NCI-H510A treated with DMSO at 0.1 percent for 48 hours (cell line): Measurements from ENCODE around the gene KLK4.

ENCODE experiments used
- DNase-seq: peaks from one replicate; lab custom pipeline; 2025; lab: John Stamatoyannopoulos, UW

The KLK4 gene

DNA sequence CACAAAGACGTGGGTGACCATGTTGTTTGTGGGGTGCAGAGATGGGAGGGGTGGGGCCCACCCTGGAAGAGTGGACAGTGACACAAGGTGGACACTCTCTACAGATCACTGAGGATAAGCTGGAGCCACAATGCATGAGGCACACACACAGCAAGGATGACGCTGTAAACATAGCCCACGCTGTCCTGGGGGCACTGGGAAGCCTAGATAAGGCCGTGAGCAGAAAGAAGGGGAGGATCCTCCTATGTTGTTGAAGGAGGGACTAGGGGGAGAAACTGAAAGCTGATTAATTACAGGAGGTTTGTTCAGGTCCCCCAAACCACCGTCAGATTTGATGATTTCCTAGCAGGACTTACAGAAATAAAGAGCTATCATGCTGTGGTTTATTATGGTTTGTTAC lies 32.3 kb downstream of the KLK4 start:
- DNase-seq, result no peak

DNA sequence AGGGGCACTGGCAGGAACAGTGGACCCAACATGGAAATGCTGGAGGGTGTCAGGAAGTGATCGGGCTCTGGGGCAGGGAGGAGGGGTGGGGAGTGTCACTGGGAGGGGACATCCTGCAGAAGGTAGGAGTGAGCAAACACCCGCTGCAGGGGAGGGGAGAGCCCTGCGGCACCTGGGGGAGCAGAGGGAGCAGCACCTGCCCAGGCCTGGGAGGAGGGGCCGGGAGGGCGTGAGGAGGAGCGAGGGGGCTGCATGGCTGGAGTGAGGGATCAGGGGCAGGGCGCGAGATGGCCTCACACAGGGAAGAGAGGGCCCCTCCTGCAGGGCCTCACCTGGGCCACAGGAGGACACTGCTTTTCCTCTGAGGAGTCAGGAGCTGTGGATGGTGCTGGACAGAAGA lies 33.9 kb downstream of the KLK4 start:
- DNase-seq, result no peak

DNA sequence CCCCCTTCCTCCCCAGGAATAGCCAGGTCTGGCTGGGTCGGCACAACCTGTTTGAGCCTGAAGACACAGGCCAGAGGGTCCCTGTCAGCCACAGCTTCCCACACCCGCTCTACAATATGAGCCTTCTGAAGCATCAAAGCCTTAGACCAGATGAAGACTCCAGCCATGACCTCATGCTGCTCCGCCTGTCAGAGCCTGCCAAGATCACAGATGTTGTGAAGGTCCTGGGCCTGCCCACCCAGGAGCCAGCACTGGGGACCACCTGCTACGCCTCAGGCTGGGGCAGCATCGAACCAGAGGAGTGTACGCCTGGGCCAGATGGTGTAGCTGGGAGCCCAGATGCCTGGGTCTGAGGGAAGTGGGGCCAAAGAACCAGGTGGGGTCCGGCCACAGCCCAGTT lies 34.7 kb downstream of the KLK4 start:
- no peak for DNase-seq

DNA sequence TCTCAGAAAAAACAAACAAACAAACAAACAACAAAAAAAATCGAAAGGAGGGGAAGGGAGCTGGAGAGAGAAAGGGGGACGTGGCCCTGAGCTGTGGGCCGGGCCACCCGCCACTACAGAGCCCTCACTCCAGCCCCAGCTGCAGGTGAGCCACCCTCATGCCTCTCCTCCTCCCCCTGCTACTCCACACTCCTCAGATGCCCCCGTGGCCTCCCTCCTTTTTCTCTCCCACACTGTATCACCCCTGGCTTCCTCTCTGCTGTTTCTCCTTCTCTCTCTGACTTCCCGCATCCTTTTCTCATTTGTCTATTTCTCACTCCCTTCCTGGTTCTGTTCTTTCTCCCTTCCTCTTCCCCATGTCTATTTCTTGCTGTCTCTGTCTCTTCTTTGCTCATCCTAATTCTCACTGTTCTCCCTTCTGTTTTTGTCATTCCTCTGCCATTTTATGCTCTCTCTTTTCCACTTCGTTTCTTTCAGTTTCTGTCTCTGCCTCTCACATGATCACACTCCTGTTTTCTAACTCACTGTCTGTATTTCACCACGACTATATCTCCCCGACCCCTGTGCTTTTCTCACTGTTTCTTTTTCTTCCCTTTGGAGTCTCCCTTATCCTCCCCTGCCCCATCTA lies 35.3 kb downstream of the KLK4 start:
- DNase-seq, result no peak

DNA sequence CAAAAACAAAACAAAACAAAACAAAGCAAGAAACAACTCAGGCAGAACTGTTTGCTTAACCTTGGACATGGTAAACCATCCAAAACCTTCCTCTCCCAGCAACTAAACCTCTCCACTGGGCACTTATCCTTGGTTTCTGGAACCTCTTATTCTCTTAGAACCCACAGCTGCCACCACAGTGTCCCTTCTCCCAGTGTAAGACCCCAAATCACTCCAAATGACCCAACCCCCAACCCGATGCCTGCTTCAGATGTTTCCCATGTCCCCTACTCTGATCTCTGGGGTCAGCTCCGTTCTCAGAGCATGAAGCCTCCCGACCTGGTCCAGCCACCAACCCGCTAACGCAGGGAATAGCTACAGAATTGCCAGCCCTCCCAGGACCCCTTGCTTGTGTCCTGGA lies 37.0 kb downstream of the KLK4 start:
- no peak for DNase-seq

DNA sequence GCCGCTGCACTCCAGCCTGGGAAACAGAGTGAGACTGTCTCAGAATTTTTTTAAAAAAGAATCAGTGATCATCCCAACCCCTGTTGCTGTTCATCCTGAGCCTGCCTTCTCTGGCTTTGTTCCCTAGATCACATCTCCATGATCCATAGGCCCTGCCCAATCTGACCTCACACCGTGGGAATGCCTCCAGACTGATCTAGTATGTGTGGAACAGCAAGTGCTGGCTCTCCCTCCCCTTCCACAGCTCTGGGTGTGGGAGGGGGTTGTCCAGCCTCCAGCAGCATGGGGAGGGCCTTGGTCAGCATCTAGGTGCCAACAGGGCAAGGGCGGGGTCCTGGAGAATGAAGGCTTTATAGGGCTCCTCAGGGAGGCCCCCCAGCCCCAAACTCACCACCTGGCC lies 38.1 kb downstream of the KLK4 start, which contains the start of gene KLK2:
KLK2 (plus strand) TSS at position 384 of the 400 bp plus-strand sequence. CDS start 35 bp downstream, outside the sequence.
- no peak for DNase-seq

DNA sequence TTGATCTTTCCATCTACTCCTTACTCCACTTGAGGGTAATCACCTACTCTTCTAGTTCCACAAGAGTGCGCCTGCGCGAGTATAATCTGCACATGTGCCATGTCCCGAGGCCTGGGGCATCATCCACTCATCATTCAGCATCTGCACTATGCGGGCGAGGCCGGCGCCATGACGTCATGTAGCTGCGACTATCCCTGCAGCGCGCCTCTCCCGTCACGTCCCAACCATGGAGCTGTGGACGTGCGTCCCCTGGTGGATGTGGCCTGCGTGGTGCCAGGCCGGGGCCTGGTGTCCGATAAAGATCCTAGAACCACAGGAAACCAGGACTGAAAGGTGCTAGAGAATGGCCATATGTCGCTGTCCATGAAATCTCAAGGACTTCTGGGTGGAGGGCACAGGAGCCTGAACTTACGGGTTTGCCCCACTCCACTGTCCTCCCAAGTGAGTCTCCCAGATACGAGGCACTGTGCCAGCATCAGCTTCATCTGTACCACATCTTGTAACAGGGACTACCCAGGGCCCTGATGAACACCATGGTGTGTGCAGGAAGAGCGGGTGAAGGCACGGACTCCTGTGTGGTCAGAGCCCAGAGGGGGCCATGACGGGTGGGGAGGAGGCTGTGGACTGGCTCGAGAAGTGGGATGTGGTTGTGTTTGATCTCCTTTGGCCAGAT lies 40.6 kb downstream of the KLK4 start:
- no peak for DNase-seq

DNA sequence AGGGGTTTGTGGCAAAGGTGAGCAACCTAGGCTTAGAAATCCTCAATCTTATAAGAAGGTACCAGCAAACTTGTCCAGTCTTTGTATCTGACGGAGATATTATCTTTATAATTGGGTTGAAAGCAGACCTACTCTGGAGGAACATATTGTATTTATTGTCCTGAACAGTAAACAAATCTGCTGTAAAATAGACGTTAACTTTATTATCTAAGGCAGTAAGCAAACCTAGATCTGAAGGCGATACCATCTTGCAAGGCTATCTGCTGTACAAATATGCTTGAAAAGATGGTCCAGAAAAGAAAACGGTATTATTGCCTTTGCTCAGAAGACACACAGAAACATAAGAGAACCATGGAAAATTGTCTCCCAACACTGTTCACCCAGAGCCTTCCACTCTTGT lies 41.7 kb downstream of the KLK4 start:
- DNase-seq, result no peak

DNA sequence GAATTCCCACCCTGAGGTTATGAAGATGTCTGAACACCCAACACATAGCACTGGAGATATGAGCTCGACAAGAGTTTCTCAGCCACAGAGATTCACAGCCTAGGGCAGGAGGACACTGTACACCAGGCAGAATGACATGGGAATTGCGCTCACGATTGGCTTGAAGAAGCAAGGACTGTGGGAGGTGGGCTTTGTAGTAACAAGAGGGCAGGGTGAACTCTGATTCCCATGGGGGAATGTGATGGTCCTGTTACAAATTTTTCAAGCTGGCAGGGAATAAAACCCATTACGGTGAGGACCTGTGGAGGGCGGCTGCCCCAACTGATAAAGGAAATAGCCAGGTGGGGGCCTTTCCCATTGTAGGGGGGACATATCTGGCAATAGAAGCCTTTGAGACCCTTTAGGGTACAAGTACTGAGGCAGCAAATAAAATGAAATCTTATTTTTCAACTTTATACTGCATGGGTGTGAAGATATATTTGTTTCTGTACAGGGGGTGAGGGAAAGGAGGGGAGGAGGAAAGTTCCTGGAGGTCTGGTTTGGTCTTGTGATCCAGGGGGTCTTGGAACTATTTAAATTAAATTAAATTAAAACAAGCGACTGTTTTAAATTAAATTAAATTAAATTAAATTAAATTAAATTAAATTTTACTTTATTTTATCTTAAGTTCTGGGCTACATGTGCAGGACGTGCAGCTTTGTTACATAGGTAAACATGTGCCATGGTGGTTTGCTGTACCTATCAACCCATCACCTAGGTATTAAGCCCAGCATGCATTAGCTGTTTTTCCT lies 49.5 kb downstream of the KLK4 start:
- no peak for DNase-seq

DNA sequence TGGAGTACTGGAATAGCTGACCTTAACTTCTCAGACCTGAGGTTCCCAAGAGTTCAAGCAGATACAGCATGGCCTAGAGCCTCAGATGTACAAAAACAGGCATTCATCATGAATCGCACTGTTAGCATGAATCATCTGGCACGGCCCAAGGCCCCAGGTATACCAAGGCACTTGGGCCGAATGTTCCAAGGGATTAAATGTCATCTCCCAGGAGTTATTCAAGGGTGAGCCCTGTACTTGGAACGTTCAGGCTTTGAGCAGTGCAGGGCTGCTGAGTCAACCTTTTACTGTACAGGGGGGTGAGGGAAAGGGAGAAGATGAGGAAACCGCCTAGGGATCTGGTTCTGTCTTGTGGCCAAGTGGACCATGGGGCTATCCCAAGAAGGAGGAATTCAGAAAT lies 50.2 kb downstream of the KLK4 start:
- DNase-seq, result no peak

DNA sequence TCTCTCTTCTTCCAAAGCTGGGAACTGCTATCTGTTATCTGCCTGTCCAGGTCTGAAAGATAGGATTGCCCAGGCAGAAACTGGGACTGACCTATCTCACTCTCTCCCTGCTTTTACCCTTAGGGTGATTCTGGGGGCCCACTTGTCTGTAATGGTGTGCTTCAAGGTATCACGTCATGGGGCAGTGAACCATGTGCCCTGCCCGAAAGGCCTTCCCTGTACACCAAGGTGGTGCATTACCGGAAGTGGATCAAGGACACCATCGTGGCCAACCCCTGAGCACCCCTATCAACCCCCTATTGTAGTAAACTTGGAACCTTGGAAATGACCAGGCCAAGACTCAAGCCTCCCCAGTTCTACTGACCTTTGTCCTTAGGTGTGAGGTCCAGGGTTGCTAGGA lies 51.3 kb downstream of the KLK4 start:
- no peak for DNase-seq

DNA sequence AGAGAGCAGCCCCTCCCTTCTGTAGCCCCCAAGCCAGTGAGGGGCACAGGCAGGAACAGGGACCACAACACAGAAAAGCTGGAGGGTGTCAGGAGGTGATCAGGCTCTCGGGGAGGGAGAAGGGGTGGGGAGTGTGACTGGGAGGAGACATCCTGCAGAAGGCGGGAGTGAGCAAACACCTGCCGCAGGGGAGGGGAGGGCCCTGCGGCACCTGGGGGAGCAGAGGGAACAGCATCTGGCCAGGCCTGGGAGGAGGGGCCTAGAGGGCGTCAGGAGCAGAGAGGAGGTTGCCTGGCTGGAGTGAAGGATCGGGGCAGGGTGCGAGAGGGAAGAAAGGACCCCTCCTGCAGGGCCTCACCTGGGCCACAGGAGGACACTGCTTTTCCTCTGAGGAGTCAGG lies 52.3 kb downstream of the KLK4 start:
- peak; percentile 24 for DNase-seq

DNA sequence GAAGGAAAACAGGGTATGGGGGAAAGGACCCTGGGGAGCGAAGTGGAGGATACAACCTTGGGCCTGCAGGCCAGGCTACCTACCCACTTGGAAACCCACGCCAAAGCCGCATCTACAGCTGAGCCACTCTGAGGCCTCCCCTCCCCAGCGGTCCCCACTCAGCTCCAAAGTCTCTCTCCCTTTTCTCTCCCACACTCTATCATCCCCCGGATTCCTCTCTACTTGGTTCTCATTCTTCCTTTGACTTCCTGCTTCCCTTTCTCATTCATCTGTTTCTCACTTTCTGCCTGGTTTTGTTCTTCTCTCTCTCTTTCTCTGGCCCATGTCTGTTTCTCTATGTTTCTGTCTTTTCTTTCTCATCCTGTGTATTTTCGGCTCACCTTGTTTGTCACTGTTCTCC lies 53.8 kb downstream of the KLK4 start:
- no peak for DNase-seq
